ENCODE data around the gene KCND1.

The KCND1 gene

DNA sequence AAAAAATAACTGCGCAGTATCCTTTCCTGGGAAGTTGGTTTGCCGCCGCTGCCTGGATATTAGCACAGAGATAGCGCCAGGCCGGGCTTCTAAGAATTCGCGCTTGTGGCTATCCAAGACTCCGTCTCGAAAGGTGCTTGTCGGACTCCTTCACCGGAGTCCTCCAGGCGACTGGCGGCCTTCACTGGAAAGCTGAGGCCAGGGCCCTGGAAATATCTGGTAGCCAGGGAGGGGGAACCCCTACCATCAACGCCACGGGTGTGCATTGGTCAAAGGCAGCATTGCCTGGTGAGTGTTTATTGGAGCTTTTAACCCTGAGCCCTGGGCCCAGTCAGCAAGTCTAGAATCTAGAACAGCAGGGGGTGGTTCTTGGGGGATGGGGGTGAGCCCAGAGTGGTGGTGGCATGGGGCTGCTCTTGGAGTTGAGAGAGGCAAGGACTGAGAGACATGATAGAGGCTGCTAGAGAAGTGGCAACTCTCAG, 52.2 kb downstream of the KCND1 start:
- TF ChIP-seq, protein P1, sequence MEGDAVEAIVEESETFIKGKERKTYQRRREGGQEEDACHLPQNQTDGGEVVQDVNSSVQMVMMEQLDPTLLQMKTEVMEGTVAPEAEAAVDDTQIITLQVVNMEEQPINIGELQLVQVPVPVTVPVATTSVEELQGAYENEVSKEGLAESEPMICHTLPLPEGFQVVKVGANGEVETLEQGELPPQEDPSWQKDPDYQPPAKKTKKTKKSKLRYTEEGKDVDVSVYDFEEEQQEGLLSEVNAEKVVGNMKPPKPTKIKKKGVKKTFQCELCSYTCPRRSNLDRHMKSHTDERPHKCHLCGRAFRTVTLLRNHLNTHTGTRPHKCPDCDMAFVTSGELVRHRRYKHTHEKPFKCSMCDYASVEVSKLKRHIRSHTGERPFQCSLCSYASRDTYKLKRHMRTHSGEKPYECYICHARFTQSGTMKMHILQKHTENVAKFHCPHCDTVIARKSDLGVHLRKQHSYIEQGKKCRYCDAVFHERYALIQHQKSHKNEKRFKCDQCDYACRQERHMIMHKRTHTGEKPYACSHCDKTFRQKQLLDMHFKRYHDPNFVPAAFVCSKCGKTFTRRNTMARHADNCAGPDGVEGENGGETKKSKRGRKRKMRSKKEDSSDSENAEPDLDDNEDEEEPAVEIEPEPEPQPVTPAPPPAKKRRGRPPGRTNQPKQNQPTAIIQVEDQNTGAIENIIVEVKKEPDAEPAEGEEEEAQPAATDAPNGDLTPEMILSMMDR (IDR thresholded peaks at IDR 0.05; ENCODE audit: borderline replicate concordance, insufficient read depth, low read depth, low read length) = no peak

DNA sequence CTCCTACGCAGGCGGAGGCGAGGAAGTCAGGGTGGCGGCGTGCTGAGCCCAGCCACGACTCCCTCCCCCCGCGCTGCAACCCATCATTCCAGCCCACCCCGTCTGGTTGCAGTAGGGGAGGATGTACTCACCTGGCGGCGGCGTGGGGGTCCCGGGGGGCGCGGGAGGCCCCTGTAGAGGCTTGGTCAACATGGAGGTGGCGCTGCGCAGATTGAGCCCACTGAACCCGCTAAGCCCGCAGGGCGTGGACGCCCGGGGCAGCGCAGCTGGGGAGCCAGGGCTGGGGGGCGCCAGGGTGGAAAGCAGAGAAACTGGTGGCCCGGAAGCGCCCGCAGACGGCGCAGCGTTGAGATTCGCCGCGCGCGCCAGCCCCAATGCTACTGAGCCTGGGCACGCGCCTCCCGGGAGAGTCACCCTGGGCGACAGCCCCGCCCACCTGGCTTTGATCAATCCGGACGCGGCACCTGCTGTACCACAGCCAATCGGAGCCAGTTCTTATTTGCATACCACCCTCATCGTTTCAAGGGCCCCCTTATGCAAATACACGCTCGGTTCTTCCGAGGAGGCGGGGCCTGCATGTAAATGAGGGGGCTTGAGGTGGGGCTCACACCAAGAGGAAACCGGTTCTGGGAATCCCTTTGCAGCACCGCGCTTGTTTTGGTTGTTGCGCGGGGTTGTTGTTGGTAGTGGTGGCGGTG, 52.9 kb downstream of the KCND1 start, which contains the start of gene PIM2:
Gene PIM2 (minus strand): TSS at position 382 of the 698 bp plus-strand sequence. CDS start 190 bp downstream, at position 192.
- TF ChIP-seq, protein P1 (IDR thresholded peaks at IDR 0.05; ENCODE audit: borderline replicate concordance, insufficient read depth, low read depth, low read length) = no peak
- H3K4me3 ChIP-seq (ENCODE audit: low read depth, low read length) = peak within 1 kb of the TSS; percentile 60

More for the DNA sequence above, 52.2 kb downstream of the KCND1 start:
- peak overlapping the region; percentile 46 for H3K4me3 ChIP-seq (ENCODE audit: low read depth, low read length)

DNA sequence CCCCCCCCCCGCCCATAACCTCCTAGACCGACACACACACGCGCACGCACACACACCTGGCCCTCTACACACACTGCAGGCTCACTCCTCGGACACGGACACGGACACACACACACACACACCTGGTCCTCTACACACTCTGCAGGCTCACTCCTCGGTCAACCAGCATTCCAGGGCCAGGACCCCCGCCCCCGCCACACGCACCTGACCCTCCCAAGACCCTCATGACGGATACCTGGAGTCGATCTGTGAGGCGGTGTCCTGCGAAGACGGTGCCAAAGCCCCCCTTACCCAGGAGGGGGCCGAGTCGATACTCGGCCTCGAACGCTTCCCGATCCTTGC, 53.4 kb downstream of the KCND1 start:
- TF ChIP-seq, protein P1 (IDR thresholded peaks at IDR 0.05; ENCODE audit: borderline replicate concordance, insufficient read depth, low read depth, low read length) = no peak

DNA sequence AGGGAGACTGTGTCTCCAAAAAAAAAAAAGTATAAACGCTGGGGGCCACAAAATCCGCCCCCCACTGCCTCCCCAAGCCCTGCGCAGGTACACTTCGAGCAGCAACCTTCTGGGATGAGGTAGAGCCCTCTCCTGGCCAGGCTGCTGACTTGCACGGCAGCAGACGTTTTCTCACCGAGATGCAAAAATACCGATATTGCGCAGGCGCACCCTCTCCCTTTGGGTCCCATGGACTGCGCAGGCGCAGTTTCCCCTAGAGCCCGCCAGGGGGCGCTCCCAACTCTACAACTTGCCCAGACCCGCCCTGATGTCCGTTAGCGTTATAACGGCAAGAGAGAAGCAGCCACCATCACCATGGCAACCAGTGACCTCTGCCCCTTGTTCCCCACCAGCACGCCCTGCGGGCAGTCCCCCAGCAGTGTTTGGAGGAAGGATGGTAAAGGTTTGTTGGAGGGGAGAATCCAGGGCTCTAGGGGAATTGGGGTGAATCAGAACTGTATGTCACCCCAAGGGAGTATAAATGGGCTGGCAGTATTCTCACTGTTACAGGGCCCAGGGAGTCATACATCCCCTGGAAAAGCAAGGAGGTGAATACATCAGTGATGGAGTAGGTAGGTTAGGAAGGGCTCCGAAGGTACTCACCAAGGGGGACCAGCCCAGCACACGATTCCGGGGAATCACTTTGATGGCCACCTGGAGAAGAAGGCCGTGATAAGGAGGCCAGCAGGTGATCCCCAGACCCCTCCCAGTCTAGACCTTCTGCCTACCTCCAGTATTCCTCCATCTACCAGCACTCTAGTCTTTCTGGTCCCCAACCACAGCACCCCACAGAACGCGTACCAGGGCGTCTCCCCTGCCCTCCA, 54.3 kb downstream of the KCND1 start:
- TF ChIP-seq, protein P1 (IDR thresholded peaks at IDR 0.05; ENCODE audit: borderline replicate concordance, insufficient read depth, low read depth, low read length) = peak; percentile 90
- peak overlapping the region; percentile 60 for H3K4me3 ChIP-seq (ENCODE audit: low read depth, low read length)

More for the DNA sequence above, 53.4 kb downstream of the KCND1 start:
- peak overlapping the region; percentile 60 for H3K4me3 ChIP-seq (ENCODE audit: low read depth, low read length)

DNA sequence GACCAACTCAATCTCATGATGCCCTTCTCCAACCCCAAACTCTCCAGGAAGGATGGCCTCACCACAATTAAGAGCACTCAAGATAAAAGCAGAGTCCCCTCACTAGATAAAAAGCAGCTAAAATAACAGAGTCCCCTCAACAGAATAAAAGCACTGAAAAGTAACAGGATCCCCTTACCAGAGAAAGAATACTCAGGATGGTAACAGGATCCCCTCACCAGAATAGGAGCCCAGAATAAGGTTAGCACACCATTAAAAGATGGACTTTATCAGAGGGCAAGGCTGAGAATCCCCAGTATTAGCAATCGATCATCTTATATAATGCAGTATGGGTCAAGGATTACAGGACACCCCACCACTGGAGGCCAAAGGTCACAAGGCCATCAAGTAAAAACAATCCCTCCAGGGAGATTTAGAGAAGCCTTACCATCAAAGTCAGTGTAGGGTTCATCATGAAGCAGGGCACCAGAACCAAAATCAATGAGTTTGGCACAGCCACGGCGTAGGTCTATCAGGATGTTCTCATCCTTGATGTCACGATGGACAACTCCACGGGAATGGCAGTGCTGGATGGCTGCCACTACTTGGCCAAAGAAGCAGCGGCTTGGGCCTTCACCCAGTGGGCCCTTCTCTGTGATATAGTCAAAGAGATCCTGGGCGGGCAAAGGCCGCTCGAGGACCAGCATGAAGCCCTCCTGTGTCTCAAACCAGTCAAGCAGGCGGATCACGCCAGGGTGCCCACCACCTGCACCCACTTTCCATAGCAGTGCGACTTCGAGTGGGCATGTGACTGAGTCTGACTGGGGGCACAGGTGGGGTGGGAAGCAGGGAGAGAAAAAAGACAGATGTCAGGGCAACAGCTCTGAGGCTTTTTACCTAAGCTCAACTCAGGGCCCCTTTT, 56.8 kb downstream of the KCND1 start:
- H3K4me3 ChIP-seq (ENCODE audit: low read depth, low read length) = no peak overlapping the region
- TF ChIP-seq, protein P1 (IDR thresholded peaks at IDR 0.05; ENCODE audit: borderline replicate concordance, insufficient read depth, low read depth, low read length) = no peak

DNA sequence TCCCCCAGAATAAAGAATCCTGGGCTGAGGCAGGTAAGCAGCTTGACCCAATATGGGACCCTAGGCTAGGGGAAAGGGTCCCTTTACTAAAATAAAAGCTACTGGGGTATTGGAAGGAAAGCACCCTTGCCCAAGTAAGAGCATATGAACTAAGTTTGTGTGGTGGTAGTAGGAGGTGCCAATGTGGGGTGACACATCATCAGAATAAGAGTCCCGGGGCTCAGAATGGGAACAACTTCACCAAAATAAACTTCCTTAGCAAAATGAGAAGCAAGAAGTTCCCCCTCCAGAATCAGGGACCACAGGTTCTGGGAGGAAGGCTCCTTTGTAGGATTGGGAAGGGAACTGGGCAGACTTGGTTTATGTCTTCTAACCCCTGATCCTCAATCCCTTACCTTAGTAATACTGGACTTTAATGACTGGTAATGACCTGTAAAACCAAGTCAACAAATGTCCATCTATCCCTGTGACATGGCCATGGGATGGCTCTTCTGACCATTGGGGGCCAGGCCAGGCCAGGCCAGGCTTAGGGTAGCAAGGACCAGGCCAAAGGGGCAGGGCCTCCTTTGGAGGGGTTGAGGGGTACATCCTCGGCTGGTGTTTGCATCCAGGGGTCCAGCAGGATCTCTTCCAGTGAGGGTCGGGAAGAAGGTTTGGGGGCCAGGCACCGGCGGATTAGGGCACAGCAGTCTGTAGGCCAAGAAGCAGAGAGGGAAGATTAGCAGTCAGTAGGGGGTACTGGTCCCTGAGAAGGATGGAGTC, 57.9 kb downstream of the KCND1 start:
- TF ChIP-seq, protein P1 (IDR thresholded peaks at IDR 0.05; ENCODE audit: borderline replicate concordance, insufficient read depth, low read depth, low read length) = no peak
- no peak overlapping the region for H3K4me3 ChIP-seq (ENCODE audit: low read depth, low read length)

All from GM12875 (cell line).